ENCODE results near the gene RUSC2.
"Not testable (repeated sequence)": the region's sequence is repeated elsewhere in the genome, so short reads cannot be mapped to it uniquely, and the experiment has no call there.

DNA sequence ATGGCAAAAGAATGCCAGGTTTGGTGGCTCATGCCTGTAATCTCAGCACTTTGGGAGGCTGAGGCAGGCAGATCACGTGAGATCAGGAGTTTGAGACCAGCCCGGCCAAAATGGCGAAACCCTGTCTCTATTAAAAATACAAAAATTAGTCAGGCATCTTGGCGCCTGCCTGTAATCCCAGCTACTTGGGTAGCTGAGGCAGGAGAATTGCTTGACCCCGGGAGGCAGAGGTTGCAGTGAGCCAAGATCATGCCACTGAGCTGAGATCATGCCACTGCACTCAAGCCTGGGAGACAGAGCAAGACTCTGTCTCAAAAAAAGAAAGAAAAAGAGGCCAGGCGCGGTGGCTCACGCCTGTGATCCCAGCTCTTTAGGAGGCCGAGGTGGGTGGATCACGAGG lies 8.3 kb downstream of the RUSC2 start:
- TF ChIP-seq, protein P1, sequence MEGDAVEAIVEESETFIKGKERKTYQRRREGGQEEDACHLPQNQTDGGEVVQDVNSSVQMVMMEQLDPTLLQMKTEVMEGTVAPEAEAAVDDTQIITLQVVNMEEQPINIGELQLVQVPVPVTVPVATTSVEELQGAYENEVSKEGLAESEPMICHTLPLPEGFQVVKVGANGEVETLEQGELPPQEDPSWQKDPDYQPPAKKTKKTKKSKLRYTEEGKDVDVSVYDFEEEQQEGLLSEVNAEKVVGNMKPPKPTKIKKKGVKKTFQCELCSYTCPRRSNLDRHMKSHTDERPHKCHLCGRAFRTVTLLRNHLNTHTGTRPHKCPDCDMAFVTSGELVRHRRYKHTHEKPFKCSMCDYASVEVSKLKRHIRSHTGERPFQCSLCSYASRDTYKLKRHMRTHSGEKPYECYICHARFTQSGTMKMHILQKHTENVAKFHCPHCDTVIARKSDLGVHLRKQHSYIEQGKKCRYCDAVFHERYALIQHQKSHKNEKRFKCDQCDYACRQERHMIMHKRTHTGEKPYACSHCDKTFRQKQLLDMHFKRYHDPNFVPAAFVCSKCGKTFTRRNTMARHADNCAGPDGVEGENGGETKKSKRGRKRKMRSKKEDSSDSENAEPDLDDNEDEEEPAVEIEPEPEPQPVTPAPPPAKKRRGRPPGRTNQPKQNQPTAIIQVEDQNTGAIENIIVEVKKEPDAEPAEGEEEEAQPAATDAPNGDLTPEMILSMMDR (IDR thresholded peaks at IDR 0.05): not testable (repeated sequence)
- TF ChIP-seq POLR2A (IDR thresholded peaks at IDR 0.05): not testable (repeated sequence)

Data from esophagus squamous epithelium (tissue), 4 donors.